ENCODE measurements around the gene SOS1. TPM values are rescaled to one million over a fixed set of nuclear protein-coding genes. Genes with fewer than 3 reads are reported as not detected.
"Not testable (repeated sequence)": the region's sequence is repeated elsewhere in the genome, so short reads cannot be mapped to it uniquely, and the experiment has no call there.

SOS1 gene
- total RNA-seq, 8 experiments from 2014 or later, result 15.0 to 224 (median 26.1) TPM

- no peak for ATAC-seq (replicated peaks in 6 of 8)
- H3K4me1 ChIP-seq (replicated peaks in 1 of 2), result no peaks in the 10 kb centered on the region
- 89 to 100% (median 100%) methylated on average over 1 to 5 of the region's 5 CpGs; no CpG with 5 or more reads in 3 of the 10 experiments for WGBS, 10 experiments
- in situ Hi-C loops (cut with MboI; ENCODE audit: low pct_unique_long_range_greater_than_20kb in 2 of 9, low sequenced_read_pairs in 9 of 9, unreplicated experiment in 9 of 9), result no loop called here
- no peak overlapping the region for H3K27ac ChIP-seq
- H3K4me3 ChIP-seq, result no peak overlapping the region
Measured at GRCh38 chr2:39080152-39080551, 40.7 kb downstream of the SOS1 start.

- 83 to 100% (median 100%) methylated on average over 1 of the region's 1 CpG; no CpG with 5 or more reads in 3 of the 10 experiments for WGBS, 10 experiments
- Histone ChIP-seq H3K27ac (no peak overlapping the region), H3K4me1 (replicated peaks in 1 of 2) (peaks cover 3 to 4% of the 10 kb centered on the region in 2 donors), H3K4me3 (no peak overlapping the region)
- no peak for ATAC-seq (replicated peaks in 6 of 8)
- in situ Hi-C loops (cut with MboI; ENCODE audit: low pct_unique_long_range_greater_than_20kb in 2 of 9, low sequenced_read_pairs in 9 of 9, unreplicated experiment in 9 of 9), result loop anchor here in 7 of 9 experiments (10.0 to 25.0 kb wide), 3 partner anchors 142 to 167 kb away; partner anchors contain the start of gene CDKL4 (in 5 of the 7)
Measured at GRCh38 chr2:39069890-39070465, 50.9 kb downstream of the SOS1 start.

GRCh38 chr2:39069136-39069515, 51.7 kb downstream of the SOS1 start:
- in situ Hi-C loops (cut with MboI; ENCODE audit: low pct_unique_long_range_greater_than_20kb in 2 of 9, low sequenced_read_pairs in 9 of 9, unreplicated experiment in 9 of 9), result loop anchor here in 7 of 9 experiments (10.0 to 25.0 kb wide), 3 partner anchors 143 to 168 kb away; partner anchors contain the start of gene CDKL4 (in 5 of the 7)
- no peak overlapping the region for H3K27ac ChIP-seq
- ATAC-seq (replicated peaks in 6 of 8), result peak in 4 of 8 experiments; percentile 28 to 69 (median 34)
- H3K4me3 ChIP-seq, result no peak overlapping the region
- peaks cover 3 to 4% of the 10 kb centered on the region in 2 donors for H3K4me1 ChIP-seq (replicated peaks in 1 of 2)
- 62 to 100% (median 93%) methylated on average over 2 to 3 of the region's 3 CpGs; no CpG with 5 or more reads in 2 of the 10 experiments for WGBS, 10 experiments

GRCh38 chr2:39068299-39069135, 52.3 kb downstream of the SOS1 start:
- no peak overlapping the region for H3K27ac ChIP-seq
- peak in 4 of 8 experiments; percentile 15 to 75 (median 66) for ATAC-seq (replicated peaks in 6 of 8)
- H3K4me3 ChIP-seq, result no peak overlapping the region
- peaks cover 3 to 4% of the 10 kb centered on the region in 2 donors for H3K4me1 ChIP-seq (replicated peaks in 1 of 2)
- WGBS, 10 experiments, result 50 to 100% (median 90%) methylated on average over 1 of the region's 1 CpG; no CpG with 5 or more reads in 3 of the 10 experiments
- in situ Hi-C loops (cut with MboI; ENCODE audit: low pct_unique_long_range_greater_than_20kb in 2 of 9, low sequenced_read_pairs in 9 of 9, unreplicated experiment in 9 of 9), result loop anchor here in 7 of 9 experiments (10.0 to 25.0 kb wide), 3 partner anchors 144 to 169 kb away; partner anchors contain the start of gene CDKL4 (in 5 of the 7)

- Histone ChIP-seq H3K27ac (no peak overlapping the region), H3K4me3 (no peak overlapping the region), H3K4me1 (replicated peaks in 1 of 2) (peaks cover 0 to 4% of the 10 kb centered on the region in 2 donors)
- in situ Hi-C loops (cut with MboI; ENCODE audit: low pct_unique_long_range_greater_than_20kb in 2 of 9, low sequenced_read_pairs in 9 of 9, unreplicated experiment in 9 of 9), result loop anchor here in 7 of 9 experiments (10.0 to 25.0 kb wide), 3 partner anchors 147 to 172 kb away; partner anchors contain the start of gene CDKL4 (in 5 of the 7)
- no peak for ATAC-seq (replicated peaks in 6 of 8)
Measured at GRCh38 chr2:39065616-39066015, 55.2 kb downstream of the SOS1 start.

GRCh38 chr2:39062320-39062719, 58.5 kb downstream of the SOS1 start:
- Histone ChIP-seq H3K27ac (no peak overlapping the region), H3K4me1 (replicated peaks in 1 of 2) (no peaks in the 10 kb centered on the region), H3K4me3 (no peak overlapping the region)
- in situ Hi-C loops (cut with MboI; ENCODE audit: low pct_unique_long_range_greater_than_20kb in 2 of 9, low sequenced_read_pairs in 9 of 9, unreplicated experiment in 9 of 9), result loop anchor here in 7 of 9 experiments (10.0 to 25.0 kb wide), 3 partner anchors 150 to 175 kb away; partner anchors contain the start of gene CDKL4 (in 5 of the 7)
- no peak for ATAC-seq (replicated peaks in 6 of 8)
- 88 to 100% (median 94%) methylated on average over 3 to 6 of the region's 6 CpGs; no CpG with 5 or more reads in 1 of the 10 experiments for WGBS, 10 experiments

GRCh38 chr2:39061280-39061679, 59.6 kb downstream of the SOS1 start:
- H3K4me3 ChIP-seq, result no peak overlapping the region
- in situ Hi-C loops (cut with MboI; ENCODE audit: low pct_unique_long_range_greater_than_20kb in 2 of 9, low sequenced_read_pairs in 9 of 9, unreplicated experiment in 9 of 9), result loop anchor here in 7 of 9 experiments (10.0 to 25.0 kb wide), 3 partner anchors 151 to 176 kb away; partner anchors contain the start of gene CDKL4 (in 5 of the 7)
- H3K4me1 ChIP-seq (replicated peaks in 1 of 2), result no peaks in the 10 kb centered on the region
- no peak overlapping the region for H3K27ac ChIP-seq
- ATAC-seq (replicated peaks in 6 of 8), result no peak
- 66 to 96% (median 86%) methylated on average over 2 to 4 of the region's 4 CpGs; no CpG with 5 or more reads in 2 of the 10 experiments for WGBS, 10 experiments

GRCh38 chr2:39059366-39059952, 61.4 kb downstream of the SOS1 start:
- peak in 2 of 8 experiments; percentile 48 to 65 for ATAC-seq (replicated peaks in 6 of 8)
- H3K27ac ChIP-seq, result no peak overlapping the region
- H3K4me1 ChIP-seq (replicated peaks in 1 of 2), result no peaks in the 10 kb centered on the region
- in situ Hi-C loops (cut with MboI; ENCODE audit: low pct_unique_long_range_greater_than_20kb in 2 of 9, low sequenced_read_pairs in 9 of 9, unreplicated experiment in 9 of 9), result loop anchor here in 6 of 9 experiments (25.0 kb wide), 2 partner anchors 153 to 178 kb away; partner anchors contain the start of gene CDKL4 (in 5 of the 6)
- H3K4me3 ChIP-seq, result no peak overlapping the region
- 0 to 55% (median 24%) methylated on average over 1 to 2 of the region's 2 CpGs; no CpG with 5 or more reads in 2 of the 10 experiments for WGBS, 10 experiments

- no peak for ATAC-seq (replicated peaks in 6 of 8)
- Histone ChIP-seq H3K27ac (no peak overlapping the region), H3K4me3 (no peak overlapping the region), H3K4me1 (replicated peaks in 1 of 2) (no peaks in the 10 kb centered on the region)
- in situ Hi-C loops (cut with MboI; ENCODE audit: low pct_unique_long_range_greater_than_20kb in 2 of 9, low sequenced_read_pairs in 9 of 9, unreplicated experiment in 9 of 9), result loop anchor here in 6 of 9 experiments (25.0 kb wide), 2 partner anchors 154 to 179 kb away; partner anchors contain the start of gene CDKL4 (in 5 of the 6)
- 40 to 100% (median 79%) methylated on average over 1 to 3 of the region's 3 CpGs; no CpG with 5 or more reads in 1 of the 10 experiments for WGBS, 10 experiments
Measured at GRCh38 chr2:39058101-39058500, 62.8 kb downstream of the SOS1 start.

GRCh38 chr2:39052665-39053064, 68.2 kb downstream of the SOS1 start:
- H3K27ac ChIP-seq; H3K4me1 ChIP-seq (replicated peaks in 1 of 2); ATAC-seq (replicated peaks in 6 of 8); H3K4me3 ChIP-seq: not testable (repeated sequence)
- 83 to 100% (median 100%) methylated on average over 1 to 6 of the region's 6 CpGs; no CpG with 5 or more reads in 1 of the 10 experiments for WGBS, 10 experiments
- in situ Hi-C loops (cut with MboI; ENCODE audit: low pct_unique_long_range_greater_than_20kb in 2 of 9, low sequenced_read_pairs in 9 of 9, unreplicated experiment in 9 of 9), result loop anchor here in 6 of 9 experiments (25.0 kb wide), 2 partner anchors 160 to 185 kb away; partner anchors contain the start of gene CDKL4 (in 5 of the 6)

GRCh38 chr2:39050109-39050508, 70.7 kb downstream of the SOS1 start:
- Histone ChIP-seq H3K4me1 (replicated peaks in 1 of 2) (no peaks in the 10 kb centered on the region), H3K4me3 (no peak overlapping the region), H3K27ac (no peak overlapping the region)
- in situ Hi-C loops (cut with MboI; ENCODE audit: low pct_unique_long_range_greater_than_20kb in 2 of 9, low sequenced_read_pairs in 9 of 9, unreplicated experiment in 9 of 9), result loop anchor here in 6 of 9 experiments (25.0 kb wide), 2 partner anchors 162 to 187 kb away; partner anchors contain the start of gene CDKL4 (in 5 of the 6)
- WGBS, 10 experiments, result 14 to 100% (median 79%) methylated on average over 1 of the region's 1 CpG; no CpG with 5 or more reads in 2 of the 10 experiments
- ATAC-seq (replicated peaks in 6 of 8), result no peak

GRCh38 chr2:39039072-39039471, 81.8 kb downstream of the SOS1 start:
- H3K4me1 ChIP-seq (replicated peaks in 1 of 2), result no peaks in the 10 kb centered on the region
- ATAC-seq (replicated peaks in 6 of 8), result peak in 3 of 8 experiments; percentile 48 to 63 (median 56)
- no peak overlapping the region for H3K4me3 ChIP-seq
- 13 to 100% (median 94%) methylated on average over 1 to 2 of the region's 2 CpGs; no CpG with 5 or more reads in 1 of the 10 experiments for WGBS, 10 experiments
- in situ Hi-C loops (cut with MboI; ENCODE audit: low pct_unique_long_range_greater_than_20kb in 2 of 9, low sequenced_read_pairs in 9 of 9, unreplicated experiment in 9 of 9), result no loop called here
- no peak overlapping the region for H3K27ac ChIP-seq
